Lung microvascular endothelial cell (primary cell): ENCODE data around the gene SLC41A3. TPM values are rescaled to one million over a fixed set of nuclear protein-coding genes. Genes with fewer than 3 reads are reported as not detected.
"Not testable (repeated sequence)": the region's sequence is repeated elsewhere in the genome, so short reads cannot be mapped to it uniquely, and the experiment has no call there.

Source experiments
- DNase-seq, 2 donors: peaks; one replicate each; pipeline versions ENCODE4 v3.0.0 to v3.0.0-alpha.2; 2010; ENCODE audit warnings: low read depth in 2 of 2
- total RNA-seq: library from RNA; depleted of rRNA; stranded (reverse); fragments of >200 nt; gene quantifications from 2 replicates; pipeline ENCODE4 v1.2.1, GENCODE V29; 2014

Gene SLC41A3
- total RNA-seq, 1 donor from 2014 or later = 123 TPM

DNA sequence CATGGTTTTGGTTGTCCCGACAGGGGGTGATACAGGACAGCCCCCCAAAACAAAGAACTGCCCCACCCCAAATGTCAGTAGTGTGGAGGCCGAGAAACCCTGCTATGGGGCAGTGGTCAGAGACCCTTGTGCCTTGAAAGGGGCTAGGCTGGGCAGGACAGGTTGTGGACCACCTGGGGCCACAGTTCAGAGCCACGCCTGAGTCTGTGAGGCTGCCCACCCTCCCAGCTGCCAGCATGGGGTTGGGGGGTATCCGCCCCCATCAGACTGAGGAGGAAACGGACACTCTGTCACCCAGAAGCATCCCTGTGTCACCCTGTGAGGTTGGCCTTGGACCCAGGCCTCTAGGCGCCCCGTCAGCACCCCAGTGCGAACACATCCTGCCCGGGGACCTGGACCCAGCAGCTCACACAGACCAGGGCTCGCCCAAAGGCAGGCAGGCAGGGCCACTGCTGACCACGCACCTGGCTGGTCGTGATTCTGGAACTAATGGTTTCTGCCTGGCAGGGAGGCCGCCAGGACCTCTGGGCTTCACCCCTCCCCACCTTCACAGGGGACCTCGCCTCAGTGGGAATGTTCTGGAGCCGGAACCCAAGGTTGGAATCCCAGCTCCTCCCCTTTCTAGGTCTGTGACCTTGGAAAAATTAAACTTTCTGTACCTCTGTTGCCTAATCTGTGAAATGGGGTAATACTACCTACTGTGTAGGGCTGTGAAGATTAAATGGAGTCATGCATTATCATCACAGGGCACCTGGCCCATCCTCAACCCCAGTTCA, 1.4 kb downstream of the SLC41A3 start:
- no peak for DNase-seq

DNA sequence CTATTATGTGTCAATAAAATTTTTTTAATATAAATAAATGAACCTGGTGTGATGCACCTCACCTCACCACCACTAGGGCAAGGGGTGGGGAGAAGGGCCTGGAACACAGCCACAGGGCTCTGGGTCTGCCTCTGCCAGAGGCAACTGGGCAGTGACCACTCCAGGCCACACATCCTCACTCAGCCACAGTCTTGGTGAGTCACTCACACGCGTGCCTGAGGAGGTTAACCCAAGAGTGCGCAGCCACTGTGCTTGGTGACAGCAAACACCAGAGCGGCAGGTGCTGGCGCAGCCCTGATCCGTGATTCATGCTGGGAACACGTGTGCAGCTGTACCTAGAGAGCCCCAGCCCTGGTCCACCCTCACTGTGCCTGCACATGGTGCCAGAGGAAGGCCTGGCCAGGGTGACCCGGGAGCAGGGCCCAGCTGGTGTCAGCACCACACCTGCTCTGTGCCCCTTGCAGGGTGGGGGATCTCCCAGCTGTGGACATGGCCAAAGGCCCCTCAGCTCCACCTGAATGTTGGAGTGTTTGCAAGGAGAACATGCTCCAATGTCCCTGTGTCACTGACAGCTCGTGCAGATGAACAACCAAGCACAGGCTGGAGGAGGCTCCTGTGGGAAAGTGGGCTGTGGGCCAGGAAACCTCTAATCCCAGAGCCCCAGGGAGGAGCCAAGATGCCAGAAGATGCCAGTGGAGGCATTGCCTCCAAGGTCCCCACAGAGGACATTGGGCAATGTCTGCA, 2.1 kb downstream of the SLC41A3 start:
- DNase-seq = peak; percentile 34 to 37

DNA sequence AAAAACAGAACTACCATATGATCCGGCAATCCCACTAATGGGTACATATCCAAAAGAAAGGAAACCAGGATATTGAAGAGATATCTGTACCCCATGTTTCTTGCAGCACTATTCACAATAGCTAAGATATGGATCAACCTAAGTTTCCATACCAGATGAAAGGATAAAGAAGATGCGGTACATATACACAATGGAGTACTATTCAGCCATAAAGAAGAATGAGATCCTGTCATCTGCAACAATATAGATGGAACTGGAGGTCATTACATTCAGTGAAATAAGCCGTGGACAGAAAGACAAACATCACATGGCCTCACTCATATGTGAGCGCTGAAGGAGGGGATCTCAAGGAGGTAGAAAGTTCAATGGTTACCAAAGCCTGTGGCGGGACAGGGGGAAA, 3.0 kb downstream of the SLC41A3 start:
- no peak for DNase-seq

GRCh38 chr3:126078866-126079265, 5.1 kb downstream of the SLC41A3 start:
- no peak for DNase-seq

DNA sequence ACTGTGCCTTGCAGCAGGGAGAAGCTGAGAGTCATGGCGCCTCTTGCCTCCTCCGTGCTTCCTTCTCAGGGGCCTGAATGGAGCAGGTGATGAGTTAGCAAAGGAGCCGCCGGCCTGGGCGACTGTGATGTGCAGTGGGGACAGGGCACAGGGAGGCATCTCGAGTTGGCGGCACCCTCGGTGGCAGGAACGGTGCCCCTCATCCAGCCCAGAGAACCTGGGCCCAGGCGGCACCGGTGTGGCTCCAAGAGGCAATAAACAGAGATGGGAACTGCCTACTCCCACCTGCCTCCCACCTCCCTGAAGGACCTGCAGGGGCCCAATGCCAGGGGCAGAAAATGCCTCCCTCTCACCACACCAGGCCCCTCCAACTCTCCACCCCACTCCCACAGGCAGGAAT, 6.2 kb downstream of the SLC41A3 start:
- no peak for DNase-seq

DNA sequence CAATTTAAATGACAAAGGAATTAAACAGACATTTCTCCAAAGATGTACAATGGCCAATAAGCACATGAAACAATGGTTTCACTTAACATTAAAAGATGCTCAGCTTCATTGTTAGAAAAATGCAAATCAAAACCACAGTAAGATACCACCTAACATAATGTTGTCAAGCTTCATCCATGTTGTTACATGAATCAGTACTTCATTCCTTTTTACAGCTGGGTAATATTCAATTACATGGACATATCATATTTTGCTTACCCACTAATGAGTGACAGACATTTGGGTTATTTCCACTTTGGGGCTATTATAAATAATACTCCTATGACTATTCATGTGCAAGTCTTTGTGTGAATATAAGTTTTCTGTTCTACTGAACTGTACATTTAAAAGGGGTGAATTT, 7.8 kb downstream of the SLC41A3 start:
- DNase-seq = no peak

- DNase-seq = no peak
These were observed 13.8 kb downstream of the SLC41A3 start for GRCh38 chr3:126070146-126070545.

DNA sequence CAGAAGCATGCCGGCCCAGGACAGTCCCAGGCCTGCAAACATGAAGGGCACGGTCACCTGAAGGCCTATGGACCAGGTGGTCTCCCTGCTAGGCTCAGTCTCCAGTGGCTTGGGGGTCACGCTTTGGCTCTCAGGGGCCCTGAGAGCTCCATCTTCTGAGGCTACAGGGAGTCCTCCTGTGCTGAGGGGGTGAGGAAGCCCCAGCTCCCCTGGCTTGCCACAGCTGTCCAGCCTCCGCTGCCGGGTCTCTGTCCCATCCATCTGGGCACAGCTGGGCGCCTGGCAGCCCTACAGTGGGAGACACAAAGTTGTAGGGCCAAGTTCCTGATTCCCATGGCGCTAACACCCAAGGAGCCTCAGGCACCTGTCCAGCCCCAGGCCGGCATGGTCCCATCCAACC, 16.0 kb downstream of the SLC41A3 start:
- DNase-seq = no peak

DNA sequence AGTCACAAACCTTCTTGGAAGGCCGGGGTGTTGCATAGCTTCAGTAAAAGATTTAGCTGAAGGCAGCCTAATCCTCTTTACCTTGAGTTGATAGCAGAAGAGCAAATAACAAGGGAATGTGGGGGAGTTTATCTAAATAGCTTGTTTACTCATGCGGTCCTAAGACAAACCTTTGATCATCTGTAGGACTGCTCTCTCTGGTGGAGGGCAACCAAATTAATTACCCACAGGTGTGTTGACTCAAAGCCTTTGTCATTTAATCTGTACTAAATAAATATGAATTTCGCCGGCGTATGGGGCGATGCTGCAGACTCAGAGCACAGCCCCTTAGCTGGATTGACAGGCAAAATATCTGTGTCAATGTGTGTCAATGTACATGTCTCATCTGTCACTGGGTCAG, 17.2 kb downstream of the SLC41A3 start:
- DNase-seq = not testable (repeated sequence)

DNA sequence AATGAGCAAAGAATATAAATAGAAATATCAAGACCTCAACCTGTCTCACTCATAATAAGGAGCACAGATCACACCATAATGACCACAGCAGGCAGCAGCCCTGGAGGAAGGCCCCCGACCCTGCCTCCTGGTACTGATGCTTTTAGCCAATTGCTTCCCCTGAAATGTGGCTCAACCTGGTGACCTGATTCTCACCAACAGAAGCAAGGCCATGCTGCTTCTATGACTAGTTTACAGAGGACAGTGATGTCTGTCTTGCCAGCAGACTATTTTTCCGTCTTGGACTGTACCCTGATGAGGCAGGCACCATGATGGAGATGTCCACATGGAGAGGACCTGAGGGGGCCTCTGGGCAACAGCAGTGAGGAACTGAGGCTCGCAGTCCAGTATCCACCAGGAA, 18.0 kb downstream of the SLC41A3 start:
- no peak for DNase-seq

DNA sequence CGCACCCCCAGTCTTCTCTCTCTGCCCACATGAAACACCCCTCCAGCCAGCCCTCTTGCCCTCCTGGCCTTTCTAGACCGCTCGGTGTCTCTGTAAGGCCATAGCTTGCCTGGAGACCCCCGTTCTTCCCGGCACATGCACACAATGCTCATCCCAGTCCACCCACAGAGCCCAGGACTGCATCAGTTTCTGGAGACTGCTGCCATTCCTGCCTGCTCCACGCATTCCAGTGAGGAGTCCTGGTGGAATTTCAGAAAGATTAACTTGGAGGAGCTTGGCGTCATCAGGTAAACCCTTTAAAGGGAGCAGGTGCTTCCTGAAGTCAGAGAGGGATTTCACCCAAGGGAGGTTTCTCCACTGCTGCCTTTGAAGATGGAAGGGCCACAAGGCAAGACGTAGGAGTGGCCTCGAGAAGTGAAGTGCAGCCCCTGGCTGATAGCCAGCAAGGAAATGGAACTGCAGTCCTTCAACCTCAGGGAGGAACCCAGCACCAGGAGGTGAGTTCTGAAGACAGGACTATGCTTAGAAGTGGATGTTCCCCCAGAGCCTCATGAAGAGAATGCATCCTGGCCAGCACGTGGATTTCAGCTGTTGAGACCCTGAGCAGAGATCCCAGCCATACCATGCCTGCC, 19.2 kb downstream of the SLC41A3 start:
- no peak for DNase-seq

GRCh38 chr3:126063358-126063965, 20.5 kb downstream of the SLC41A3 start:
- DNase-seq = no peak

DNA sequence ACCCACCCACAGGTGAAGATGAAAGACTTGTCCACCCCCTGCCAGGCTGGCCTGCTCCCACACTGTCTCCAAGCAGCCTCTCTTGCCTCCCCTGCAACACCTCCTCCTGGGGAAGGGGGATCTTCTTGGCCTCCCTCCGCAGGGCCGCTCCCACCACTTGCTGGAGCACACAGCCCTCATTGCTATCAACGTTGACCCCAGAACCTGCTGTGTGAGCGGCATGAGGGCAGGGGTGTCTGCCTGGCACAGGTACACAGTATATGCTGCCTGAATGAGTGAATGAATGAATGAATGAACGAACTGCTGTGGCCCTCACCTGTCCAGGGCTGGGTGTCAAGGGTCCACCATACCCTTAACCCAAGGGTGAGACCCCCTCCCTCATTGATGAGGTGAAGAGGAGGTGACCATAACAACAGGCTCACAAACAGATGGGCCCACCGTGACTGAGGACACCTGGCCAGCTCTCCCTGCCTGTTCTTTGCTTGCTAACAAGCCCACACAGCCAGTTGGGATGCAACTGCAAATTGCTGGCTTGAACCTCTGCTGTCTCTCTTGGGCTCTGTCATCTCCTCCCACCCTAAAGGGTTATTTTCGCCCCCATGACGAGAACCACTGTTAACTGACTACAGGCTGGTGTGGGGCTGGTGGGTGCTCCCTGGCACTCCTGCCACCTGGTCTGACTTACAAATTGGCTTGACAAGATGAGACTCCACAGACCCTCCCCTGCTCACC, 22.5 kb downstream of the SLC41A3 start:
- DNase-seq = no peak

- no peak for DNase-seq
These were observed 23.2 kb downstream of the SLC41A3 start for GRCh38 chr3:126060613-126061145.

DNA sequence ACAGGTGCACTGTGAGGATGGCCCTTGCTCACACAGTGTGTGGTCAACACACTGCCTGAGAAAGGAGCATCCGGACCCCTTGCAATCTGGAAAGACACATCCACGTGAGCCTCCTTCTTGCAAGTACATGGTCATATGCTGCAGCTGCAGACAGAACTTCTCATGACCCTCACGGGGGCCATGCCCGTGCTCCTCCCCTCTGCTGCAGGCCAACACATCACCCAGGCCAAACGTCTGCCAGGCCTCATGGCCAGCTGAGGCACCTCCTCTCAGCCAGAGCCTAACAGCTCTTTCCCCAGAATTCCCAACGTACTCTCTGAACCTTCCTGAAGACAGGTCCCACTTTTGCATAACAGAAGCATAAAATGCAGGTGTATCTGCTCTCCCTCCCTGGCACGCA, 25.3 kb downstream of the SLC41A3 start:
- DNase-seq = no peak

- DNase-seq = no peak
These were observed 26.0 kb downstream of the SLC41A3 start for GRCh38 chr3:126057936-126058335.

GRCh38 chr3:126057501-126057819, 26.5 kb downstream of the SLC41A3 start:
- no peak for DNase-seq

- DNase-seq = peak; percentile 37 to 54
These were observed 27.0 kb downstream of the SLC41A3 start for GRCh38 chr3:126056681-126057500.

- DNase-seq = no peak
These were observed 27.8 kb downstream of the SLC41A3 start for GRCh38 chr3:126056088-126056487.

DNA sequence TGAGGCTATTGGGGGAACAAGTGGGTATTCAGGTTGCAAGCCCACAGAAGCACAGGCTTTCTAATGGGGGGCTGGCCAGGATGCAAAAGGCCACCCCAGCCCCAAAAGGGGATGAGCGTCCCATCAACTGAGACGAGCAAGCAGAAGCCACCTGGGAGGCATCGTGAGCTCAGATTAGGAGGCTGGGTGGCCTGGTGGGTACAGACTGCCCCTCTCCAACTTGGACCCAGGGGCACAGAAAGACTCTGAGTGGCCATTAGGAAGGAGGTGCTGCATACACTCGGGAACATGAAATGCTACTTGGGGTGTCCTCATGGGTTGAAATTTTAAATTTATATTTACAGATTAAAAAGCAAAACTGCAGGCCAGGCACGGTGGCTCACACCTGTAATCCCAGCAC, 29.1 kb downstream of the SLC41A3 start:
- DNase-seq = no peak
